ENCODE results near the gene SULF2.

DNA sequence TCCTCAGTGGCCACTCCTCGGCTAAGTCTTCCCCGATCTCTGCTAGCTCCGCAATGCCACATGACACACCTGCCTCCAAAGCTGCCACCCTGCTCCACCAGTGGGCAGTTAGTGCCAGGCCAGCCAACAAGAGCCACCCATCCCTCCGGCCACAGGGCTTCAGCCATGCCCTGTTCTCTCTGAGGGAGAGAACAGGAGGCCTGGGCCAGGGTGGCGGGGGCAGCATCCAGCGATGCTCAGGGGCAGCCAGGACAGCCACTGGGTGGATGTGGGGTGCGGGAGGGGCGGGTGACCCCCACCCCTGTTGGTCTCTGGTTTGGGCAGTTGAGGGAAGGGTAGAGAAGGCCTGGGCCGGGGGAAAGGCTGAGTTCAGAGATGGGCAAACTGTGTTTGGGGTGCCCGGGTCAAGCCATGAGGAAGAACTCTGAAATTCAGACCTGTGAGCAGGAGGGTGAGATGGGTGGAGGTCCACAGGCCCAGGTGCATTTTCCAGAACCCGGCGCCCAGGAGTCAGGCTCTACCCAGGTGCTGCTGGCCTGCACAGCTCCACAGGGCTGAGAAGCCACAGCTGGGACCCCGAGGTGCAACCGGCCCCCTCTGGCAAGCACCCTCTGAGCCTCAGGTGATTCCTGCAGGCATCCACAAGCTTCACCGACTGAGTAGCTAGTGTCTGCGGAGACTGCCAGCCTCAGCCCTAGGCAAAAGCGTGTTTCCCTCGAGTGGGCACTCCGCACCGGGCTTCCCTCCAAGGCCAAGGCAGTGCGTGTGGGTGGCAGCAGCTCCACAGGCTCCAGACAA, 91.1 kb downstream of the SULF2 start:
- TF ChIP-seq, protein P1, sequence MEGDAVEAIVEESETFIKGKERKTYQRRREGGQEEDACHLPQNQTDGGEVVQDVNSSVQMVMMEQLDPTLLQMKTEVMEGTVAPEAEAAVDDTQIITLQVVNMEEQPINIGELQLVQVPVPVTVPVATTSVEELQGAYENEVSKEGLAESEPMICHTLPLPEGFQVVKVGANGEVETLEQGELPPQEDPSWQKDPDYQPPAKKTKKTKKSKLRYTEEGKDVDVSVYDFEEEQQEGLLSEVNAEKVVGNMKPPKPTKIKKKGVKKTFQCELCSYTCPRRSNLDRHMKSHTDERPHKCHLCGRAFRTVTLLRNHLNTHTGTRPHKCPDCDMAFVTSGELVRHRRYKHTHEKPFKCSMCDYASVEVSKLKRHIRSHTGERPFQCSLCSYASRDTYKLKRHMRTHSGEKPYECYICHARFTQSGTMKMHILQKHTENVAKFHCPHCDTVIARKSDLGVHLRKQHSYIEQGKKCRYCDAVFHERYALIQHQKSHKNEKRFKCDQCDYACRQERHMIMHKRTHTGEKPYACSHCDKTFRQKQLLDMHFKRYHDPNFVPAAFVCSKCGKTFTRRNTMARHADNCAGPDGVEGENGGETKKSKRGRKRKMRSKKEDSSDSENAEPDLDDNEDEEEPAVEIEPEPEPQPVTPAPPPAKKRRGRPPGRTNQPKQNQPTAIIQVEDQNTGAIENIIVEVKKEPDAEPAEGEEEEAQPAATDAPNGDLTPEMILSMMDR (conservative IDR thresholded peaks at IDR 0.05; ENCODE audit: low read length): no peak
- TF ChIP-seq EZH2phosphoT487 (IDR thresholded peaks at IDR 0.05; ENCODE audit: borderline replicate concordance): no peak
